ENCODE results near the gene AP5Z1.
A peak's percentile ranks its signal among the peaks of the same experiment; 100 is the strongest.

AP5Z1 gene

DNA sequence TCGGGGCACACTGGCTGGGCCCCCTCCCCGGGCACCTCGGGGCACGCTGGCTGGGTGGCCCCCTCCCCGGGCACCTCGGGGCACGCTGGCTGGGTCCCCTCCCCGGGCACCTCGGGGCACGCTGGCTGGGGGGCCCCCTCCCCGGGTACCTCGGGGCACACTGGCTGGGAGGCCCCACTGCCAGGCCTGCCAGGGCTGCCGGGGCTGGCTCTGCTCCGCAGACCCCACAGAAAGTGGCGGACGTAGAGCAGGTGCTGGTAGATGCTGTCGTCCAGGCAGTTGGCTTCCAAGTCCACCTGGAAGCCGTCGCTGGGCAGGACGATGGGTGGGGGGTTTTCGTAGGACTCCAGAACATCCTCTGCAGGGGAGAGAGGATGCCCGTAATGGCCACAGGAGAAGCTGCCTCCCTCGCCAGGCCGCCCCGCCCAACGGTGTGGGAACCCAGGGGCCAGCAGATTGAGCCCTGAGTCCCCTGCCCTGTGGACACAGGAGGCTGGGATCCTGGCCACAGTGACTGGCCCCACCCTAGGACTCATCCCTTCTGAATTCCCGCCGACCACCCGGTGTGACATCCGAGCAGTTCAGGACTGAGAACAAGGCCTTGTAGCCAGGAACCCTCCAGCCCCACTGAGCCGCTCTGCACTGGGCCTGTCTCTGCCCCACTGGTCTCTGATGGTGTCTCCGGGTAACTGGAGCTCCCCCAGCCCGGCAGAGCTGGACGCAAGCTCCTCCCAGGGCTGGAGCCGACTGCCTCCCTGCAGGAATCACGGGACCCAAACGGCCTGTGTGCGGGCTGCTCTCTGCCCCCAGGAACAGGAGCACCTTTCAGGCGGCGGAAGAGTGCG lies 28.2 kb downstream of the AP5Z1 start:
- no peak for DNase-seq

GRCh38 chr7:4805110-4805983 lies 29.9 kb downstream of the AP5Z1 start:
- DNase-seq, result no peak

- DNase-seq, result no peak
These were observed 30.5 kb downstream of the AP5Z1 start for GRCh38 chr7:4805984-4806300.

DNA sequence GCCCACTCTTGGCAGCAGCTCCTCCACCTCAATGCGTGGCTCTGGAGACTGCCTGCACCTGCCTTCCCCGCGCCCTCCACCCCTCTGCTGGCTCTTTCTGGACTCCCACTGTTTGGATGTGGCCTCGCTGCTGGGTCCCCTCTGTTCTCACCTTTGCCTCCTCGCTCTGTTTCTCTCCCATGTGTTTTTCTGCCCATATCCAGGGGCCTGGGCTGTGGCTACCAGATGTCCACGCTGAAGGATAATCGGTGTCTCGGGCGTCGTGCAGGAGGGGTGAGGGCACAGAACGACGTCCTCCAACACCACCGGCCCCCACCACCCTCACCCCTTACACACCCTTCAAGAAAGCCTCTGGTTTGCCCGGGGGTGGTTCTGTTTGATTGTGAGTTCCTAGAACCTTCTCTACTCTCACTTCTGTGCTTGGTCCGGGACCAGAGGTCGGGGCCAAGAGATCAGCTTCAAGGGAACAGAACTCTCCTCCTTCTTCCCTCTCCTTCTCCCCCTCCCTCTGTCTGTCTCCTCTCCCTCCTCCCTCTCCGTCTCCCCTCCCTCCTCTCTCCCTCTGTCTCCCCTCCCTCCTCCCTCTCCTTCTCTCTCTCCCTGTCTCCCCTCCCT lies 31.7 kb downstream of the AP5Z1 start:
- no peak for DNase-seq

- DNase-seq, result no peak
These were observed 32.2 kb downstream of the AP5Z1 start for GRCh38 chr7:4807598-4808016.

DNA sequence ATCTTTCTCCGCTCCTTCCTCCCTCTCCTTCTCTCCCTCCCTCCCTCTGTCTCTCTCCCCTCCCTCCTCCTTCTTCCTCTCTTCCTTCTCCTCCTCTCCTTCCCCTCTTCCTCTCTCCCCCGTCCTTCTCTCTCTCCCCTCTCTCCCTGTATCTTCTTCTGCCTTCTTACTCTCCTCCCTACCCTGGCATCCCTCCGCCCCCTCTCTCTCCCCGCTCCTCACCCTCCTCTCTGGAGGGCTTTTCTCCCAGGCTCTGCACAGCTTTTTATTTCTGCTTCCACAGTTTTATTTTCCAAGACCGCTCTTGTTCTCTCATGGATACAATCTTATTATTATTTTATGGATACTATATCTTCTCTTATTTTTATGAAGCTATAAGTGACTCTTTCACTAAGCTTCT lies 32.6 kb downstream of the AP5Z1 start:
- DNase-seq, result no peak

DNA sequence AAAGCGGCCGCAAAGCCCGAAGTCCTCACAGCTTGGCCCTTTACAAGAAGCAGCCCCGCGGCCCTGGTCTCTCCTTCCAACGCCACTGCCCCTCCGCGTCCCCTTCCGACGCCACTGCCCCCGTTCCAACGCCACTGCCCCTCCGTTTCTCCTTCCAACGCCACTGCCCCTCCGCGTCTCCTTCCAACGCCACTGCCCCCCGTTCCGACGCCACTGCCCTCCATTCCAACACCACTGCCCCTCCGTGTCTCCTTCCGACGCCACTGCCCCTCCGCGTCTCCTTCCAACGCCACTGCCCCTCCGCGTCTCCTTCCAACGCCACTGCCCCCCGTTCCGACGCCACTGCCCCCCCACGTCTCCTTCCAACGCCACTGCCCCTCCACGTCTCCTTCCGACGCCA lies 33.1 kb downstream of the AP5Z1 start:
- DNase-seq, result no peak

GRCh38 chr7:4809091-4809591 lies 33.7 kb downstream of the AP5Z1 start:
- DNase-seq, result peak in 1 of 2 donors; percentile 22

GRCh38 chr7:4809666-4810065 lies 34.2 kb downstream of the AP5Z1 start:
- no peak for DNase-seq

DNA sequence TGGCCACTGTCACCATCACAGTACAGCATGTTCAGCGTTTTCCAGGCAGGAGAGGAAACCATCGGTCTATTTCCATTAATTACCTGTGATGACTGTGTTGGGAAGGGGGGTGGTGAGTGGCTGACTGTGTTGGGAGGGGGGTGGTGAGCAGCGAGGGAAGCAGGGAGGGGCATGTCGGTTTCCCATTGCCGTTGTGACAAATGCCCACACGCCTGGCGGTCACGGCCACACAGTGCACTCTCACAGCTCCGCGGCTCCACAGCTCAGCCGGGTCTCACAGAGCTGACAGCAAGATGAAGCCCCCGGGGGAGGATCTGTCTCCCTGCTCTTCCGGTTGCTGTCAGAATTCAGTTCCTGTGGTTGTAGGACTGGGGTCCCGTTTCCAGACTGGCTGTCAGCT lies 39.0 kb downstream of the AP5Z1 start:
- no peak for DNase-seq

GRCh38 chr7:4815121-4815520 lies 39.7 kb downstream of the AP5Z1 start:
- no peak for DNase-seq

- no peak for DNase-seq
These were observed 40.4 kb downstream of the AP5Z1 start for GRCh38 chr7:4815609-4816418.

- DNase-seq, result no peak
These were observed 41.1 kb downstream of the AP5Z1 start for GRCh38 chr7:4816419-4817080.

DNA sequence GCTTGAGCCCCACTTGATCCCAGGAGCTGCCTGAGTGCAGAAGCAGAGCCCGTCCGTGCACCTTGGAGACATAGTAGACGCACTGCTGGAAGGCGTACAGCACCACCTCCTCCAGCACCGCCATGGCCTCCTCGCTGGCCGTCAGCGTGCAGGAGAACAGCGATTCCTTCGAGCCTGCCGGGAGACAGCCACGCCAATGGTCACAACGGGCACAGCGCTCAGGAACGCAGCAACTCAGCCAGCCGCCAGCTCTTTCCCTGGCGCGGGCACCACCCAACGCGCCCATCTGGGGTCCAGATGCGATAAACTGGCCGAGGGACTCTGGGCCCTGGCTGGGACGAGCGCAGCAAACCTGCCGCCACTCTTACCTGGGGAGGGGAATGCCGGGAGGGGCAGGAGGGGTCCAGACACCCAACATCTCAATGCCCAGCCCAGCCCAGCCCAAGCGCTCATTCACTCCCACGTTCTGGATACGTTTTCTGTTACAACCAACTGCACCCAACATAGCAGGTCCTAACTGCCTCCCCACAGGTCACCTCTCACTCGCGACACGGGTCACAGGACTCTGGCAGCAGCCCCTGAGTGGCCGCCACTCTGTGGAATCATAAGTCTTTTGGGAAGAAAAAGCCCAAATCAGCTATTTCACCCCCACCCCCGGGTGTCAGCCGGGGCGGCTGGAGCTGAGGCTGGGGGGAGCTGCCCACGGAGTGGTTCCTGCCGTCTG lies 41.9 kb downstream of the AP5Z1 start:
- no peak for DNase-seq

GRCh38 chr7:4818000-4818794 lies 42.8 kb downstream of the AP5Z1 start:
- no peak for DNase-seq

- no peak for DNase-seq
These were observed 44.4 kb downstream of the AP5Z1 start for GRCh38 chr7:4819560-4820404.

- DNase-seq, result no peak
These were observed 45.1 kb downstream of the AP5Z1 start for GRCh38 chr7:4820405-4820966.

DNA sequence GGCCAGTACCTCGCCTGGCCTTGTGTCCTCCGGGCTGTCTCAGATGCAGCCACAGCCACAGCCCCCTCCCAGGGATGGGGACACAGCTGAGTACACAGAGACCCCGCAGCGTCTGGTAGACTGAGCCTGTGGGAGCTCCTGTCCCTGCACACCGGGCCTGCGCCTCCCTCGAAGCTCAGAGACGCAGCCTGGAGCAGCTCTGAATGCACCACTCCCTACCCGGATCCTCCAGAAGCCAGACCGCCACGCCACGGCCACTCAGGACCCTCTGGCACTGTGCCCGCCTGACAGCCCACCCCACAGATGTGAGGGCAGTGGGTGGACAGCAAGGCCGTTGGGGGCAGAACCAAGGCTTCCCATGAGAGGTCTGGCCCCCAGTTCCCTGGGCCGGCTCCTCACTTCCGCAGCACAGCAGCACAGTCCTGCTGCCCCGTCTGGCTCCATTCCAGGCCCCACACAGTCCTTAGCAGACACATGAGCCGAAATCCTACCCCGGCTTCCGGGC lies 45.6 kb downstream of the AP5Z1 start:
- DNase-seq, result no peak

DNA sequence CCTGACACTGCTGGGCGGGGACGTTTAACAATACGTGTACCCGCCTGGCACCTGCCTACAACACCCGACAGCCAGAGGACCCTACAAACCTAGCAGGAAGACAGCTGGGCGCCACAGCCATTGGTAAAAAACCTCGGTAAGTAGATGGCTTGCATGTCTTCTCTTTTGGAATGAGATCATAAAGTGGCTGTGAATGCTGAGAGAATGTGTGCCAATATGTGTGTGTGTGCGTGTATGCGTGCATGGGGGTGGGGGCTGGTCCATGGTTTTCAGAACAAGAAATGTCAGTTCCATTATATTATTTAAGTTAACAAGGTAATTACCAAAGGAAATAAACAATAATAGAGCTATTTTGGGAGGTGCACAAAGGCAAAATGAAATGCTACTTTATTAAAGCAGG lies 47.3 kb downstream of the AP5Z1 start:
- DNase-seq, result no peak
